NCI-H82 treated with DMSO at 0.1 percent for 48 hours (cell line): ENCODE measurements around the gene TBC1D3G.
"Not testable (repeated sequence)": the region's sequence is repeated elsewhere in the genome, so short reads cannot be mapped to it uniquely, and the experiment has no call there.

Experiments used
- DNase-seq: peaks from one replicate; lab custom pipeline; 2025; ENCODE audit not compliant: unreplicated experiment; lab: John Stamatoyannopoulos, UW

Gene TBC1D3G

DNA sequence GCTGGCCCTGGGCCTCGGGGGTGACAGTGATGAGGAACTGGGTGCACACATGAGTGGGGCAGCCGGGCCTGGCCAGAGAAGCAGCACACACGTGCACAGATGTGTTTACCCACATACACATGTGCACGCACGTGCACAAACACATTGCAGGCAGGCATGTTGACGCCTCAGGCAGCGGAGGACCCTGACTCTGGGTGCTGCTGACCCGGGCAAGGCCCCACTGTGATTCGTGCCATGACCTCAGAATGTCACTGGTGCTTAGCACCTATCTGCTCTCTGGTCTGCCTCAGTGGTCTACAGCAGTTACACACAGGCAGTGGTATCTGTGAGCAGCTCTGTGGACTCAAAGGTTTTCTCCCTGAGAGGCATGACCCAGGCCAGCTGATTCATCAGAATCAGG lies at the start of gene TBC1D3G:
TSS of gene TBC1D3G (plus strand) at position 301 of the 400 bp plus-strand sequence. CDS start 1,528 bp downstream, outside the sequence.
- DNase-seq: not testable (repeated sequence)

DNA sequence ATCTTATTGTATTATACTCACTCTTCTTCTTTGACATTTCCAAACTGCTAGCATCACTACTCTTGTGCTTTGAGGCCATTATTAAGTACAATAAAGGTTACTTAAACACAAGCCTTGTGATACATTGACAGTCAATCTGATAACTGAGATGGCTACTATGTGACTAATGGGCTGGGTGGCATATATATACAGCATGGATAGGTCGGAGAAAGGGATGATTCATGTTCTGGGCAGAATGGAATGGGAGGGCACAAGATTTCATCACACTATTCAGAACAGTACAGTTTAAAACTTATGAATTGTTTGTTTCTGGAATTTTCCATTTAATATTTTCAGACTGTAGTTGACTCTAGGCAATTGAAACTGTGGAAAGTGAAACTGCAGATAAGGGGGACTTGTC lies 40.4 kb upstream of the TBC1D3G start:
- DNase-seq: not testable (repeated sequence)

DNA sequence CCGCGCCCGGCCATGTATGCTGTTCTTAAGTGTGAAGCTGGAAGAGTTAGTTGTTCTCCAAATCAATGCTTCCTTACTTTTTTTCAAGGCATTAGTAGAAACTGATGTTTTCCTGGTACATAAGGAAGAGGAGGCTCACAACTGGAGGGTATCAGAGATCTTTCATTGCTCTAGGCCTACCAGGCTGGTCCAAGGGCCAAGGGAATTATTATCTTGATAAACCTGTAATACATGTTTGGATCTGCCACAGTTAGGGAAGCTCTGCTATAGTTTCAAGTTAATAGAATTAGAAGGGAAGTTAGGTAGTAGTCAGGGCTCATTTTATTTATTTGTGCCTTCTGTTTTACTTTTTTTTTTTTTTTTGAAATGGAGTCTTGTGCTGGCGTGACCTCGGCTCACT lies 39.5 kb upstream of the TBC1D3G start:
- DNase-seq: not testable (repeated sequence)

DNA sequence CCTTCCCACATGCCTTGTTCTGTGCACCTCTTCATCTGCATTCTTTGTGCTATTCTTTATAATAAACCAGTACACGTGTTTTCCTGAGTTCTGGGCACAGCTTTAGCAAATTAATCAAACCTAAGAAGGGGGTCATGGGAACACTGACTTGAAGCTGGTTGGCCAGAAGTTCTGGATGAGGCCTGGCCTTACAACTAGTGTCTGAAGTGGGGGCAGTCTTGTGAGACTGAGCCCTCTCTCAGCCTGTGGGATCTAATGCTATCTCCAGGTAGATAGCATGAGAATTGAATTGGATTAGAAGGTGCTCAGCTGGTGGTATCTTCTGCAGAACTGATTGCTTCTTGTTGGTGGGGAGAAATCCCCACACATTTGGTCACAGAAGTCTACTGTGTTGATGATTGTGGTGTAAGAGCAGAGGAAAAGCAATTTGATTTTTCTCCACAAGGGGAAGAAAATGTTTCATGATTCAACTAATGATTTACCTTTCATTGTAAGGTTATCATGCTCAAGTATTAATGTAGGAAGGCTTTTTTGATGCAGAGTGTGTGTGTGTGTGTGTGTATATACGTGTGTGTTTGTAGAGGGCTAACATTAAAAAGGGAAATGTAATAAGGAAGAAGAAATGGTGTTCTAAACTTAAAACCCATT lies 33.6 kb upstream of the TBC1D3G start:
- not testable (repeated sequence) for DNase-seq

DNA sequence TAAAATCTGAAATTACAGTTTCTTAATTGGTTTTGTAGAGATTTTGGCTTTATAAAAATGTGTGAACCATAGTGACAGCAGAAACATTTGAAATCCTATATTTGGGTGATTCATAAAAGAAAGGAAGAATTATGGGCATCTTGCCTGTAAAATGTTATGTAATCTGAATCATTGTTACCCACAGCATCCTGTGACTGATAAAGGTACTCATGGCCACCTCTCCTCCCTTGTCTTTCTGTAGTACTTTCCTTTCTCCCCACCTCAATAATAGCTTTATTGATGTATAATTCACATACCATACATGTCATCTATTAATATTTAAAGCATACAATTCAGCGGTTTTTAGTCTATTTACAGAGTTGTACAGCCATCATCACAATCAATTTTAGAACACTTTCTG lies 28.5 kb upstream of the TBC1D3G start:
- not testable (repeated sequence) for DNase-seq

DNA sequence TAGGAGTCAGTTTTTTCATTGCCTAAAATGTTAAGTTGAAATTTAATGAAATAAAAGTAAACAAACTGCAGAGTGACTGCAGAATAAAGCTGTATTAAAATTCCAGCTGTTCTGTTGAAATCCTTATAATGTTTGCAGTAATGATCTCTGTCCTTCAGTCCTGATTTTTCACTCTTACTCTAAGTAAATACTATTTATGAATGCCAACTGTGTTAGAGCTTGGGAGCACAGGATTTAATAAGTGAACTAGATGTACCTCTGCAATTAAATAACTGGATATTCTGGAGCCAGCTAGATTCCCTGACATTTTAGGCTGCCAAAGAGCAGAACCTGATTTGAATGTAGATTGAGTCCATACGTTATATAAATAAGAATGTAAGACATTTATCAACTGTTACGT lies 7.9 kb upstream of the TBC1D3G start:
- not testable (repeated sequence) for DNase-seq

DNA sequence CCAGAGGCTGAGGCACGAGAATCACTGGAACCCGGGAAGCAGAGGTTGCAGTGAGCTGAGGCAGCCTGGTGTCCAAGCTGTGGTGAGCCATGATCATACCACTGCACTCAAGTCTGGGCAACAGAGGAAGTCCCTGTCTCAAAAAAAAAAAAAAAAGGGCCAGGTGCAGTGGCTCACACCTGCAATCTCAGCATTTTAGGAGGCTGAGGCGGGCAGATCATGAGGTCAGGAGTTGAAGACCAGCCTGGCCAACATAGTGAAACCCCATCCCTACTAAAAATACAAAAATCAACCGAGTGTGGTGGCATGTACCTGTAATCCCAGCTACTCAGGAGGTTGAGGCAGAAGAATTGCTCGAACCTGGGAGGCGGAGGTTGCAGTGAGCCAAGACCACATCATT lies 38.8 kb downstream of the TBC1D3G start:
- DNase-seq: not testable (repeated sequence)

DNA sequence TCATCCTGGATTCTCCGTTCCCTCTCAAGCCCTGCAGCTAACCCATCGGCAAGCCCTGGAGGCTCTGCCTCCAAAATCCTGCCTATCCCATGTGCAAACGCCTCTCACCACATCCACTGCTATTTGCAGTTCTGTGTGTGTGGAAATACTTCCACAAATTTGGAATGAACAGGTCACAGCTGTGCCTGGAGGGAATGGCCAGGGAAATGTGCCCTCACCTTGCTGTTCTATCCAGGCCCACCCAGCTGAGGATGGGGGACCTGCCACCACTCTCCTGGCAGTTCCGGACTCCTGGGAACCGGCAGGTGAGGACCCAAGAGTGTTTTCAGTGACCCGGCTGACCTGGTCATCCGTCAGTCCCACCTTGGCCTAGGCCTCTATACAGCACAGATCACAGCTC lies 52.3 kb downstream of the TBC1D3G start:
- DNase-seq: not testable (repeated sequence)
